Stimulated activated naive CD8-positive, alpha-beta T cell treated with anti-CD3 and anti-CD28 coated beads, Interleukin-15, Interleukin-2, amounts not matched to agents 100 U/mL and 50 U/mL, for 24 hours (primary cell): ENCODE results near the gene TSPY1.
"Not testable (repeated sequence)": the region's sequence is repeated elsewhere in the genome, so short reads cannot be mapped to it uniquely, and the experiment has no call there.

ENCODE experiments used
- ATAC-seq: fragments of 150-1000 bp; cut with Tn5 transposase; one replicate; pipeline ENCODE4 v1.10.0; 2021
- DNase-seq: peaks from one replicate; pipeline ENCODE4 v3.0.0; 2021

Gene TSPY1, protein sequence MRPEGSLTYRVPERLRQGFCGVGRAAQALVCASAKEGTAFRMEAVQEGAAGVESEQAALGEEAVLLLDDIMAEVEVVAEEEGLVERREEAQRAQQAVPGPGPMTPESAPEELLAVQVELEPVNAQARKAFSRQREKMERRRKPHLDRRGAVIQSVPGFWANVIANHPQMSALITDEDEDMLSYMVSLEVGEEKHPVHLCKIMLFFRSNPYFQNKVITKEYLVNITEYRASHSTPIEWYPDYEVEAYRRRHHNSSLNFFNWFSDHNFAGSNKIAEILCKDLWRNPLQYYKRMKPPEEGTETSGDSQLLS

DNA sequence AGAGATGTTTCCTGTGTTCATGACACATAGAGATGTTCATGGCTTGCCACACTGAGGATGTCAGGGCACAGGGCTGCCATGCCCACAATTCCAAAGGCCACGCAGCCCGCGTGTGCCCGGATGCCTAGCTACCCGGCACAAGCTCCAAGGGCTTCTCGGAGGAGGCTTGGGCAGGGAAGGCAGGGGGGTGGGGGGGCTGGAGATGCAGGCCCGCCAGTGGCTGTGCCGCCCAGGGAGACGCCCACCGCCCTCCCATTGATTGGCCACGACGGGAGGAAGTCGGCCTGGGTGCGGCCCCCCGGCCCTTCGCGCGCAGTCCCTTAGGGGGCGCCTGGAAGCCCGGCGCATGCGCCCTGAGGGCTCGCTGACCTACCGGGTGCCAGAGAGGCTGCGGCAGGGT lies at the start of gene TSPY1:
Gene TSPY1 (plus strand): TSS at position 301 of the 400 bp plus-strand sequence. CDS start 46 bp downstream, at position 347.
- ATAC-seq, DNase-seq: not testable (repeated sequence)

DNA sequence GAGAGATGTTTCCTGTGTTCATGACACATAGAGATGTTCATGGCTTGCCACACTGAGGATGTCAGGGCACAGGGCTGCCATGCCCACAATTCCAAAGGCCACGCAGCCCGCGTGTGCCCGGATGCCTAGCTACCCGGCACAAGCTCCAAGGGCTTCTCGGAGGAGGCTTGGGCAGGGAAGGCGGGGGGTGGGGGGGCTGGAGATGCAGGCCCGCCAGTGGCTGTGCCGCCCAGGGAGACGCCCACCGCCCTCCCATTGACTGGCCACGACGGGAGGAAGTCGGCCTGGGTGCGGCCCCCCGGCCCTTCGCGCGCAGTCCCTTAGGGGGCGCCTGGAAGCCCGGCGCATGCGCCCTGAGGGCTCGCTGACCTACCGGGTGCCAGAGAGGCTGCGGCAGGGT lies 20.2 kb downstream of the TSPY1 start, which contains the start of gene TSPY9:
Gene TSPY9 (plus strand): TSS at position 301 of the 400 bp plus-strand sequence. CDS start 46 bp downstream, at position 347.
- DNase-seq, ATAC-seq: not testable (repeated sequence)

DNA sequence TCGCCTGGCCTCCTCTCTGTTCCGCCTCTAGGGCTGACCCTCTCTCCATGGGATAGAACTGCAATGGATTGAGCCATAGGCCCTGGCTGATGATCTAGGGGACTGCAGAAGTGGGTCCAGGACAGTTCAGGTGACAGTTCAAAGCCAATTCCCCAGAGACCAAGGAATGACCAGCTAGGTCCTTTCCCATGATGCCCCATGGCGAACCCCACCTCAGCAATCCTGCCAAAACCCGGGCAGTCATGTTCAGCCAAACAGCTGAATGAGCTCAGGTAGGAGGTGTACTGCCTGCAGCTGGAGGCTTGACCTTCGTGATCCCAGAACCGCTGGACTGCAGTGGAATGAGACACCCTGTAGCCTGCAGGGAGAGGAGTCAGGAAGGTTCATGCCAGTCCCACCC lies 37.6 kb downstream of the TSPY1 start:
- DNase-seq, ATAC-seq: not testable (repeated sequence)

DNA sequence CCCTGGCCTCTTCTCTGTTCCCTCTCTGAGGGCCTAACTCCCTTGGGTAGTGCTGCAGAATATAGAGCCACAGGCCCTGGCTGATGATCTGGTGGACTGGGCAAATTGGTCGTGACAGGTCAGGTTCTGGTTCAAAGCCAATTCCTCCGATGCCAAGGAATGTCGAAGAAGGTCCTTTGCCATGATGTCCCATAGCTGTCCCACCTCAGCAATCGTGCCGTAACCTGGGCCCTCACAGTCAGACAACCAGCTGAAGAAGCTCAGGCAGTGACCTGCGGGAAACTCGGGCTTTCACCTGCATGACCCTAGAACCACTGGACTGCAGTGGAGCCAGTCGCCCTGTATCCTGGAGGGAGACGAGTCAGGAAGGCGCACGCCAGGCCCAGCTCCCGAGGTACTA lies 49.5 kb downstream of the TSPY1 start:
- not testable (repeated sequence) for ATAC-seq, DNase-seq
